ENCODE measurements around the gene OOEP. TPM values are rescaled to one million over a fixed set of nuclear protein-coding genes. Genes with fewer than 3 reads are reported as not detected.
"Not testable (repeated sequence)": the region's sequence is repeated elsewhere in the genome, so short reads cannot be mapped to it uniquely, and the experiment has no call there.

Gene OOEP
- total RNA-seq, 1 experiment from 2014 or later = 1.1 TPM

DNA sequence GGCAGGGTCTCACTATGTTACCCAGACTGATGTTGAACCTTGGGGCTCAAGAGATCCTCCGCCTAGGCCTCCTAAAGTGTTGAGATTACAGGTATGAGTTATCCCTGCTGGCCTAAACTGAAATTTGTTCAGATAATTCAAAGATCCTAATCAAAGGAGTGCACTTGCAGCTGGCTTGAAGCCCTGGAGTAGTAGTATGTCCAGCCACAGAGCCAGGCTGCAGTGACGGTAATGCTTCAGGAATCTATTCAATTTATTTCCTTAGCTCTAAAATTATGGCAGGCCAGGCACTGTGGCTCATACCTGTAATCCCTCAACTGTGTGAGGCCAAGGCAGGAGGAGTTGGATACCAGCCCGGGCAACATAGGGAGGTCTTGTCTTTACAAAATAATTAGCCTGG is 23.6 kb upstream of the OOEP start:
- ChIA-PET CTCF (no interaction called here), POLR2A (no interaction called here)
- TF ChIP-seq ESRRA (CRISPR knock-in tag; IDR thresholded peaks at IDR 0.05; ENCODE audit: borderline replicate concordance) (no peak), FOXJ3 (CRISPR knock-in tag; IDR thresholded peaks at IDR 0.05; ENCODE audit: borderline replicate concordance) (no peak), TEAD1 (CRISPR knock-in tag; IDR thresholded peaks at IDR 0.05) (no peak), MYBL2 (CRISPR knock-in tag; IDR thresholded peaks at IDR 0.05) (no peak), TEAD4 (CRISPR knock-in tag; IDR thresholded peaks at IDR 0.05) (no peak), FOXK1 (CRISPR knock-in tag; IDR thresholded peaks at IDR 0.05) (no peak), NFYB (CRISPR knock-in tag; conservative IDR thresholded peaks at IDR 0.05; ENCODE audit: low read depth) (no peak), CBFB (CRISPR knock-in tag; IDR thresholded peaks at IDR 0.05; ENCODE audit: low read depth) (no peak), ATF1 (CRISPR knock-in tag; IDR thresholded peaks at IDR 0.05) (no peak), IRF2 (CRISPR knock-in tag; IDR thresholded peaks at IDR 0.05; ENCODE audit: borderline replicate concordance, low read depth) (no peak), GTF2I (CRISPR knock-in tag; conservative IDR thresholded peaks at IDR 0.05) (no peak)
- TF ChIP-seq, protein P1, sequence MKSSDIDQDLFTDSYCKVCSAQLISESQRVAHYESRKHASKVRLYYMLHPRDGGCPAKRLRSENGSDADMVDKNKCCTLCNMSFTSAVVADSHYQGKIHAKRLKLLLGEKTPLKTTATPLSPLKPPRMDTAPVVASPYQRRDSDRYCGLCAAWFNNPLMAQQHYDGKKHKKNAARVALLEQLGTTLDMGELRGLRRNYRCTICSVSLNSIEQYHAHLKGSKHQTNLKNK (CRISPR knock-in tag; IDR thresholded peaks at IDR 0.05) = no peak
- TF ChIP-seq, protein P2, sequence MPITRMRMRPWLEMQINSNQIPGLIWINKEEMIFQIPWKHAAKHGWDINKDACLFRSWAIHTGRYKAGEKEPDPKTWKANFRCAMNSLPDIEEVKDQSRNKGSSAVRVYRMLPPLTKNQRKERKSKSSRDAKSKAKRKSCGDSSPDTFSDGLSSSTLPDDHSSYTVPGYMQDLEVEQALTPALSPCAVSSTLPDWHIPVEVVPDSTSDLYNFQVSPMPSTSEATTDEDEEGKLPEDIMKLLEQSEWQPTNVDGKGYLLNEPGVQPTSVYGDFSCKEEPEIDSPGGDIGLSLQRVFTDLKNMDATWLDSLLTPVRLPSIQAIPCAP (CRISPR knock-in tag; IDR thresholded peaks at IDR 0.05) = no peak
- TF ChIP-seq, protein P3, sequence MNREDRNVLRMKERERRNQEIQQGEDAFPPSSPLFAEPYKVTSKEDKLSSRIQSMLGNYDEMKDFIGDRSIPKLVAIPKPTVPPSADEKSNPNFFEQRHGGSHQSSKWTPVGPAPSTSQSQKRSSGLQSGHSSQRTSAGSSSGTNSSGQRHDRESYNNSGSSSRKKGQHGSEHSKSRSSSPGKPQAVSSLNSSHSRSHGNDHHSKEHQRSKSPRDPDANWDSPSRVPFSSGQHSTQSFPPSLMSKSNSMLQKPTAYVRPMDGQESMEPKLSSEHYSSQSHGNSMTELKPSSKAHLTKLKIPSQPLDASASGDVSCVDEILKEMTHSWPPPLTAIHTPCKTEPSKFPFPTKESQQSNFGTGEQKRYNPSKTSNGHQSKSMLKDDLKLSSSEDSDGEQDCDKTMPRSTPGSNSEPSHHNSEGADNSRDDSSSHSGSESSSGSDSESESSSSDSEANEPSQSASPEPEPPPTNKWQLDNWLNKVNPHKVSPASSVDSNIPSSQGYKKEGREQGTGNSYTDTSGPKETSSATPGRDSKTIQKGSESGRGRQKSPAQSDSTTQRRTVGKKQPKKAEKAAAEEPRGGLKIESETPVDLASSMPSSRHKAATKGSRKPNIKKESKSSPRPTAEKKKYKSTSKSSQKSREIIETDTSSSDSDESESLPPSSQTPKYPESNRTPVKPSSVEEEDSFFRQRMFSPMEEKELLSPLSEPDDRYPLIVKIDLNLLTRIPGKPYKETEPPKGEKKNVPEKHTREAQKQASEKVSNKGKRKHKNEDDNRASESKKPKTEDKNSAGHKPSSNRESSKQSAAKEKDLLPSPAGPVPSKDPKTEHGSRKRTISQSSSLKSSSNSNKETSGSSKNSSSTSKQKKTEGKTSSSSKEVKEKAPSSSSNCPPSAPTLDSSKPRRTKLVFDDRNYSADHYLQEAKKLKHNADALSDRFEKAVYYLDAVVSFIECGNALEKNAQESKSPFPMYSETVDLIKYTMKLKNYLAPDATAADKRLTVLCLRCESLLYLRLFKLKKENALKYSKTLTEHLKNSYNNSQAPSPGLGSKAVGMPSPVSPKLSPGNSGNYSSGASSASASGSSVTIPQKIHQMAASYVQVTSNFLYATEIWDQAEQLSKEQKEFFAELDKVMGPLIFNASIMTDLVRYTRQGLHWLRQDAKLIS (CRISPR knock-in tag; IDR thresholded peaks at IDR 0.05; ENCODE audit: borderline replicate concordance) = no peak
- TF ChIP-seq, protein P4, sequence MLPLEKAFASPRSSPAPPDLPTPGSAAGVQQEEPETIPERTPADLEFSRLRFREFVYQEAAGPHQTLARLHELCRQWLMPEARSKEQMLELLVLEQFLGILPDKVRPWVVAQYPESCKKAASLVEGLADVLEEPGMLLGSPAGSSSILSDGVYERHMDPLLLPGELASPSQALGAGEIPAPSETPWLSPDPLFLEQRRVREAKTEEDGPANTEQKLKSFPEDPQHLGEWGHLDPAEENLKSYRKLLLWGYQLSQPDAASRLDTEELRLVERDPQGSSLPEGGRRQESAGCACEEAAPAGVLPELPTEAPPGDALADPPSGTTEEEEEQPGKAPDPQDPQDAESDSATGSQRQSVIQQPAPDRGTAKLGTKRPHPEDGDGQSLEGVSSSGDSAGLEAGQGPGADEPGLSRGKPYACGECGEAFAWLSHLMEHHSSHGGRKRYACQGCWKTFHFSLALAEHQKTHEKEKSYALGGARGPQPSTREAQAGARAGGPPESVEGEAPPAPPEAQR (CRISPR knock-in tag; IDR thresholded peaks at IDR 0.05) = no peak
- Mint-ChIP-seq H3K36me3 (0 out of 2 replicates have a peak, but pooled peaks cover under 1% of the 10 kb centered on the region), H3K4me3 (no peak overlapping the region), H3K4me1 (peaks cover 23% of the 10 kb centered on the region), H3K27ac (no peak overlapping the region), H3K27me3 (ENCODE audit: low read depth) (peaks cover 12% of the 10 kb centered on the region), H3K9me3 (peaks cover under 1% of the 10 kb centered on the region)
- ATAC-seq (no peak), DNase-seq (ENCODE audit: low spot score) (no peak)

DNA sequence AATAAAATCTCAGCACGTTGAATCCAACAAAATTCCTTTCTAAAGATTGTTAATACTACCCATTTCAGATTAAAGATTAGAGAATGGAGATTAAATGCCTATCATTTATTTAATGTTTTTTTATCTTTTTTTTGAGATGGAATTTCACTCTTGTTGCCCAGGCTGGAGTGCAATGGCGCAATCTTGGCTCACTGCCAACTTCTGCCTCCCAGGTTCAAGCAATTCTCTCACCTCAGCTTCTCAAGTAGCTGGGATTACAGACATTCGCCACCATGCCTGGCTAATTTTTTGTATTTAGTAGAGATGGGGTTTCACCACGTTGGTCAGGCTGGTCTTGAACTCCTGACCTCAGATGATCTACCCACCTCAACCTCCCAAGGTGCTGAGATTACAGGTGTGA is 22.5 kb upstream of the OOEP start:
- H3K9me3 Mint-ChIP-seq; ATAC-seq; CTCF ChIA-PET; DNase-seq (ENCODE audit: low spot score); H3K27ac Mint-ChIP-seq; H3K36me3 Mint-ChIP-seq; H3K4me3 Mint-ChIP-seq: not testable (repeated sequence)
- peaks cover 12% of the 10 kb centered on the region for H3K27me3 Mint-ChIP-seq (ENCODE audit: low read depth)
- peaks cover 29% of the 10 kb centered on the region for H3K4me1 Mint-ChIP-seq
- POLR2A ChIA-PET = interaction anchor here (0.7 kb wide), 1 partner anchor 9 kb away, joined by 11 read pairs; no protein-coding TSS in a partner anchor

DNA sequence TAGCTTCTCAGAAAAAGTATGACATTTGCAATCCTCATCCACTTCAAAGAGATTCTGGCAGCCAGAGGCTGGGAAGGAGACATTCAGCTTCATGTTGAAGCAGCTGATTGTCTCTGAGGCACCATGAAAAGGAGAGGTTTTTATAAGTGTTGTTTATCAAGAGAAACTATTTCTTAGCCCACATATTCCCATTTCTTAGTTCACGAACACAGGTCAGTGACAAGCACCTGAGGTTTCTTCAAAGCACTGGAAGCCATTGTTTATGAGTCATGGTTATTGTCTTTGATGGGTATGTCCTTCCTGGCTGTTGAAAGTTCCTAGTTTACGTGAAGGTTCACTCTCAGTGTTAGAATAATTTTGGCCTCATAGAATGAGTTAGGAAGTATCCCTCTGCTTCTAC is 22.0 kb upstream of the OOEP start:
- no peak for TF ChIP-seq ZNF317 (CRISPR knock-in tag; IDR thresholded peaks at IDR 0.05; ENCODE audit: borderline replicate concordance, low read depth)
- no peak for TF ChIP-seq RELA (CRISPR knock-in tag; IDR thresholded peaks at IDR 0.05; ENCODE audit: borderline replicate concordance)
- TF ChIP-seq, protein P5, sequence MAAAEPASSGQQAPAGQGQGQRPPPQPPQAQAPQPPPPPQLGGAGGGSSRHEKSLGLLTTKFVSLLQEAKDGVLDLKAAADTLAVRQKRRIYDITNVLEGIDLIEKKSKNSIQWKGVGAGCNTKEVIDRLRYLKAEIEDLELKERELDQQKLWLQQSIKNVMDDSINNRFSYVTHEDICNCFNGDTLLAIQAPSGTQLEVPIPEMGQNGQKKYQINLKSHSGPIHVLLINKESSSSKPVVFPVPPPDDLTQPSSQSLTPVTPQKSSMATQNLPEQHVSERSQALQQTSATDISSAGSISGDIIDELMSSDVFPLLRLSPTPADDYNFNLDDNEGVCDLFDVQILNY (CRISPR knock-in tag; IDR thresholded peaks at IDR 0.05) = no peak
- TF ChIP-seq, protein P6, sequence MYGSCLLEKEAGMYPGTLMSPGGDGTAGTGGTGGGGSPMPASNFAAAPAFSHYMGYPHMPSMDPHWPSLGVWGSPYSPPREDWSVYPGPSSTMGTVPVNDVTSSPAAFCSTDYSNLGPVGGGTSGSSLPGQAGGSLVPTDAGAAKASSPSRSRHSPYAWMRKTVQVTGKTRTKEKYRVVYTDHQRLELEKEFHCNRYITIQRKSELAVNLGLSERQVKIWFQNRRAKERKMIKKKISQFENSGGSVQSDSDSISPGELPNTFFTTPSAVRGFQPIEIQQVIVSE (CRISPR knock-in tag; IDR thresholded peaks at IDR 0.05; ENCODE audit: borderline replicate concordance) = no peak
- no peak for TF ChIP-seq MXD4 (CRISPR knock-in tag; IDR thresholded peaks at IDR 0.05; ENCODE audit: borderline replicate concordance)
- no peak for TF ChIP-seq TEAD1 (CRISPR knock-in tag; IDR thresholded peaks at IDR 0.05)
- peaks cover 12% of the 10 kb centered on the region for H3K27me3 Mint-ChIP-seq (ENCODE audit: low read depth)
- no peaks in the 10 kb centered on the region for H3K9me3 Mint-ChIP-seq
- H3K27ac Mint-ChIP-seq = no peak overlapping the region
- ChIA-PET POLR2A (no interaction called here), CTCF (no interaction called here)
- no peaks in the 10 kb centered on the region for H3K36me3 Mint-ChIP-seq
- peaks cover 29% of the 10 kb centered on the region for H3K4me1 Mint-ChIP-seq
- no peak for DNase-seq (ENCODE audit: low spot score)
- no peak for ATAC-seq
- no peak overlapping the region for H3K4me3 Mint-ChIP-seq

All from WTC11 (cell line).